HG02884 (cell line): ENCODE results near the gene CTCFL.

ENCODE experiments used
- ATAC-seq: cut with Tn5 transposase; IDR thresholded peaks from one replicate; pipeline ENCODE4 v1.9.1; 2021; ENCODE audit warnings: mild to moderate bottlenecking, moderate library complexity; ENCODE audit not compliant: unreplicated experiment

The CTCFL gene

GRCh38 chr20:57560554-57561355 lies 35.8 kb upstream of the CTCFL start, which contains the start of gene PCK1:
PCK1 (plus strand) TSS chr20:57561110; CDS start chr20:57561412, 302 bp downstream.
- ATAC-seq, result no peak

- no peak for ATAC-seq
These were observed 35.0 kb upstream of the CTCFL start for GRCh38 chr20:57559658-57560553.

- ATAC-seq, result no peak
These were observed 34.3 kb upstream of the CTCFL start for GRCh38 chr20:57559289-57559634.

- ATAC-seq, result no peak
These were observed 33.8 kb upstream of the CTCFL start for GRCh38 chr20:57558614-57559288.

GRCh38 chr20:57557926-57558613 lies 33.1 kb upstream of the CTCFL start:
- ATAC-seq, result no peak

- no peak for ATAC-seq
These were observed 32.0 kb upstream of the CTCFL start for GRCh38 chr20:57556980-57557274.

GRCh38 chr20:57555457-57556184 lies 30.7 kb upstream of the CTCFL start:
- ATAC-seq, result no peak

GRCh38 chr20:57553376-57554018 lies 28.6 kb upstream of the CTCFL start:
- ATAC-seq, result no peak

GRCh38 chr20:57552471-57552870 lies 27.5 kb upstream of the CTCFL start:
- ATAC-seq, result no peak

- ATAC-seq, result no peak
These were observed 23.5 kb upstream of the CTCFL start for GRCh38 chr20:57548177-57549058.

- no peak for ATAC-seq
These were observed 22.2 kb upstream of the CTCFL start for GRCh38 chr20:57546956-57547649.

- no peak for ATAC-seq
These were observed 21.2 kb upstream of the CTCFL start for GRCh38 chr20:57545927-57546662.

- ATAC-seq, result no peak
These were observed 20.1 kb upstream of the CTCFL start for GRCh38 chr20:57544838-57545564.

- ATAC-seq, result no peak
These were observed 18.8 kb upstream of the CTCFL start for GRCh38 chr20:57543754-57544153.

GRCh38 chr20:57540890-57541580 lies 16.1 kb upstream of the CTCFL start:
- ATAC-seq, result no peak

- no peak for ATAC-seq
These were observed 14.9 kb upstream of the CTCFL start for GRCh38 chr20:57539889-57540288.
